Measurements from ENCODE around the gene NIT2. TPM values are rescaled to one million over a fixed set of nuclear protein-coding genes. Genes with fewer than 3 reads are reported as not detected.
A peak's percentile ranks its signal among the peaks of the same experiment; 100 is the strongest.
"Not testable (repeated sequence)": the region's sequence is repeated elsewhere in the genome, so short reads cannot be mapped to it uniquely, and the experiment has no call there.

NIT2 gene
- total and polyA plus RNA-seq, 2 experiments from 2014 or later, result 35.6 to 84.0 TPM

DNA sequence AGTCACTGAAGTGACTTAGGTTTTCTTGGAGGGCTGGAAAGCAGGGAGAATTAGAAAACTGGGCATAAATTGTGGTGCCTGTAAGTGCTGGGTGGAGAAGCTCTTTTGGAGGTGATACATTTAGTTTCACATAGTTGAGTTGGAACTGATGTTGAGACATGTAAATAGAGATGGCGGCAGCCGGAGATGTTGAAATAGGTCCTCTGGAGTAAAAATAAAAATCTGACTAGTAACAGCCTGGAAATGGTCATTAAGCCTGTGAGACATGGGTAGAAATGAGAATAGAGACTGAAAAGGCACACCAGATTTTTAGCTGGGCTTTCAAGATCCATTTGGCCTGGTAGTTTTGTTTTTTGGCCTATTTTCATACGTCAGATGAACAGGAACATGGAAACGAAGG lies 2.9 kb upstream of the NIT2 start:
- Histone ChIP-seq H3F3A (ENCODE audit: insufficient read depth) (no peaks in the 10 kb centered on the region), H3K4me1 (ENCODE audit: insufficient read depth) (no peaks in the 10 kb centered on the region), H3K36me3 (ENCODE audit: low read depth) (peaks cover 8% of the 10 kb centered on the region; the same call in 1 of the 2 replicates), H3K9me3 (ENCODE audit: low read depth) (no peaks in the 10 kb centered on the region), H2AFZ (no peak overlapping the region), H3K27ac (no peak overlapping the region), H3K9me2 (ENCODE audit: insufficient read depth) (no peaks in the 10 kb centered on the region), H3K4me3 (no peak overlapping the region), H3K4me2 (ENCODE audit: unreplicated experiment) (no peak overlapping the region), H4K20me1 (ENCODE audit: insufficient read depth) (no peaks in the 10 kb centered on the region), H3K9ac (no peak overlapping the region), H3K27me3 (replicated peaks; ENCODE audit: insufficient read depth) (no peaks in the 10 kb centered on the region), H3K79me2 (ENCODE audit: insufficient read depth) (no peaks in the 10 kb centered on the region; the same call in 1 of the 2 replicates)
- in situ Hi-C loops (cut with MboI), result no loop called here
- 80 to 85% methylated on average over 4 of the region's 4 CpGs for WGBS, 2 experiments (ENCODE audit: low coverage in 1 of 2, low lambda C conversion rate in 2 of 2, missing lambda C conversion rate in 2 of 2)
- no peak for TF ChIP-seq EZH2phosphoT487 (IDR thresholded peaks at IDR 0.05; ENCODE audit: insufficient read depth, low read depth)
- no peak for TF ChIP-seq EZH2 (IDR thresholded peaks at IDR 0.05; ENCODE audit: insufficient read depth, poor library complexity, severe bottlenecking)
- DNase-seq, result no peak

DNA sequence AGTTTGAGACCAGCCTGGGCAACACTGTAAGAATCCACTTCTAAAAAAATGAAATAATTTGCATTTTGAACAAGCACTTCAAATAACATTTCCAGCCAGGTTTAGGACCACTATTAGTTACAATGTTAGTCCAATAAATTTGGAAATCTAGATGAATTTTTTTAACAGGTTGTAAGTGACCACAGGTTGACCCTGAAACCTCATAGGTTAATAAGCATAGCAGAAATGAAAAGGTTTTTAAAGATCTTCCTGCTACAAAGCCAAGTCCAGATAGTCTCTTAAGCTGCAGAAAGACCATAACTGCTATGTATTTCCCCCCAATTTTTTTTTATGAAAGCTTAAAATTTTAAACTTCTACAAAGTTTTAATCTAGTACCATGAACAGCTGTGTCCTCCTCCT lies 1.5 kb upstream of the NIT2 start:
- no peak for TF ChIP-seq EZH2 (IDR thresholded peaks at IDR 0.05; ENCODE audit: insufficient read depth, poor library complexity, severe bottlenecking)
- TF ChIP-seq EZH2phosphoT487 (IDR thresholded peaks at IDR 0.05; ENCODE audit: insufficient read depth, low read depth), result no peak
- no peaks in the 10 kb centered on the region for H3K27me3 ChIP-seq (replicated peaks; ENCODE audit: insufficient read depth)
- in situ Hi-C loops (cut with MboI), result no loop called here
- no peaks in the 10 kb centered on the region for H3K9me2 ChIP-seq (ENCODE audit: insufficient read depth)
- H4K20me1 ChIP-seq (ENCODE audit: insufficient read depth), result no peaks in the 10 kb centered on the region
- H3K9me3 ChIP-seq (ENCODE audit: low read depth), result no peaks in the 10 kb centered on the region
- no peaks in the 10 kb centered on the region for H3K4me1 ChIP-seq (ENCODE audit: insufficient read depth)
- H3K79me2 ChIP-seq (ENCODE audit: insufficient read depth), result no peaks in the 10 kb centered on the region; the same call in 1 of the 2 replicates
- H3K36me3 ChIP-seq (ENCODE audit: low read depth), result no peaks in the 10 kb centered on the region
- no peaks in the 10 kb centered on the region for H3F3A ChIP-seq (ENCODE audit: insufficient read depth)
- no peak overlapping the region for H3K9ac ChIP-seq
- no peak overlapping the region for H3K4me2 ChIP-seq (ENCODE audit: unreplicated experiment)
- H3K27ac ChIP-seq, result no peak overlapping the region
- no peak overlapping the region for H3K4me3 ChIP-seq
- no peak overlapping the region for H2AFZ ChIP-seq
- DNase-seq, result no peak

DNA sequence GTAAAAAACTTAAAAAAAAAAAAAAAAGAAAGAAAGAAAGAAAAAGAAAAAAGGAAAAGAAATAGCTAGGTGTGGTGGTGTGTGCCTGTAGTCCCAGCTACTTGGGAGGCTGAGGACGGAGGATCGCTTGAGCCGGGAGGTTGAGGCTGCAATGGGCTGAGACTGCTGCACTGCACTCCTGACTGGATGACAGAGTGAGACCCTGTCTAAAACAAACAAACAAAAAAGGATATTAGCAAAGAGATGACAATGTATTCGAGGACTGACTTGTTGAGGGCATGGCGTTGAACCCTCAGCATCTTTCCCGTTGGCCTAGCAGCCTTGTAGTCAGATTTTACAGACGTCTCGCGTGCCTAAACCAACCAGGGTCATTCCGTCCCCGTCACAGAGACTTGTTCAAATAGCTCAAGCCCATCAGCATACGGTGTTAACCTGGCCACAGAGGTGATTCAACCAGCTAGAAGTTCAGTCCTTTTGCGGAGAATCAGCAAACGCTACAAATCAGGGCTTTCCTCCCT lies 528 bp upstream of the NIT2 start:
- no peaks in the 10 kb centered on the region for H3K27me3 ChIP-seq (replicated peaks; ENCODE audit: insufficient read depth)
- H3K4me1 ChIP-seq (ENCODE audit: insufficient read depth), result no peaks in the 10 kb centered on the region
- H3K9me3 ChIP-seq (ENCODE audit: low read depth), result no peaks in the 10 kb centered on the region
- peak overlapping the region; percentile 90 for H3K4me2 ChIP-seq (ENCODE audit: unreplicated experiment)
- peak overlapping the region; percentile 98 for H2AFZ ChIP-seq
- no peak for TF ChIP-seq EZH2phosphoT487 (IDR thresholded peaks at IDR 0.05; ENCODE audit: insufficient read depth, low read depth)
- no peak for TF ChIP-seq EZH2 (IDR thresholded peaks at IDR 0.05; ENCODE audit: insufficient read depth, poor library complexity, severe bottlenecking)
- no peak for DNase-seq
- H3K79me2 ChIP-seq (ENCODE audit: insufficient read depth), result no peaks in the 10 kb centered on the region; the same call in 1 of the 2 replicates
- no peaks in the 10 kb centered on the region for H3F3A ChIP-seq (ENCODE audit: insufficient read depth)
- H3K36me3 ChIP-seq (ENCODE audit: low read depth), result no peaks in the 10 kb centered on the region
- WGBS, 2 experiments (ENCODE audit: low coverage in 1 of 2, low lambda C conversion rate in 2 of 2, missing lambda C conversion rate in 2 of 2), result 43 to 45% methylated on average over 14 of the region's 14 CpGs
- no peaks in the 10 kb centered on the region for H3K9me2 ChIP-seq (ENCODE audit: insufficient read depth)
- H3K4me3 ChIP-seq, result peak overlapping the region; percentile 83
- peak overlapping the region; percentile 31 for H3K27ac ChIP-seq
- H4K20me1 ChIP-seq (ENCODE audit: insufficient read depth), result no peaks in the 10 kb centered on the region
- peak overlapping the region; percentile 86 for H3K9ac ChIP-seq
- in situ Hi-C loops (cut with MboI), result no loop called here

GRCh38 chr3:100335434-100335833 lies 877 bp downstream of the NIT2 start:
- peak overlapping the region; percentile 98 for H2AFZ ChIP-seq
- peak overlapping the region; percentile 86 for H3K9ac ChIP-seq
- no peaks in the 10 kb centered on the region for H4K20me1 ChIP-seq (ENCODE audit: insufficient read depth)
- 81% methylated on average over 14 of the region's 14 CpGs for WGBS, 2 experiments (ENCODE audit: low coverage in 1 of 2, low lambda C conversion rate in 2 of 2, missing lambda C conversion rate in 2 of 2)
- in situ Hi-C loops (cut with MboI), result no loop called here
- no peaks in the 10 kb centered on the region; the same call in 1 of the 2 replicates for H3K79me2 ChIP-seq (ENCODE audit: insufficient read depth)
- H3K27ac ChIP-seq, result peak overlapping the region; percentile 31
- DNase-seq, result peak; percentile 29
- no peaks in the 10 kb centered on the region for H3K27me3 ChIP-seq (replicated peaks; ENCODE audit: insufficient read depth)
- no peaks in the 10 kb centered on the region for H3K9me3 ChIP-seq (ENCODE audit: low read depth)
- H3K4me3 ChIP-seq, result peak overlapping the region; percentile 83
- TF ChIP-seq EZH2phosphoT487 (IDR thresholded peaks at IDR 0.05; ENCODE audit: insufficient read depth, low read depth) (no peak), EZH2 (IDR thresholded peaks at IDR 0.05; ENCODE audit: insufficient read depth, poor library complexity, severe bottlenecking) (no peak)
- H3K4me1 ChIP-seq (ENCODE audit: insufficient read depth), result no peaks in the 10 kb centered on the region
- H3F3A ChIP-seq (ENCODE audit: insufficient read depth), result no peaks in the 10 kb centered on the region
- H3K9me2 ChIP-seq (ENCODE audit: insufficient read depth), result no peaks in the 10 kb centered on the region
- H3K36me3 ChIP-seq (ENCODE audit: low read depth), result peaks cover 4% of the 10 kb centered on the region
- peak overlapping the region; percentile 90 for H3K4me2 ChIP-seq (ENCODE audit: unreplicated experiment)

DNA sequence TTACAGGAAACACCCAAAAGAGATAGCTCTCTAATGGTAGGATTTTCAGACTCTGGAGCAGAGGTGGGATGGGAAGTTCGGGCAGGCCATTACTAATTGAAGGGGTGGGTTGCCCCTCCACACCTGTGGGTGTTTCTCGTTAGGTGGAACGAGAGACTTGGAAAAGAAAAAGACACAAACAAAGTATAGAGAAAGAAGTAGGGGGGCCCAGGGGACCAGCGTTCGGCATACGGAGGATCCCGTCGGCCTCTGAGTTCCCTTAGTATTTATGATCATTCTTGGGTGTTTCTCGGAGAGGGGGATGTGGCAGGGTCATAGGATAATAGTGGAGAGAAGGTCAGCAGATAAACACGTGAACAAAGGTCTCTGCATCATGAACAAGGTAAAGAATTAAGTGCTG lies 1.7 kb downstream of the NIT2 start:
- DNase-seq; H3K9ac ChIP-seq; H3K4me2 ChIP-seq (ENCODE audit: unreplicated experiment); H3K9me3 ChIP-seq (ENCODE audit: low read depth); in situ Hi-C loops (cut with MboI); H3K27ac ChIP-seq; H4K20me1 ChIP-seq (ENCODE audit: insufficient read depth); H3F3A ChIP-seq (ENCODE audit: insufficient read depth); H3K27me3 ChIP-seq (replicated peaks; ENCODE audit: insufficient read depth); H3K4me1 ChIP-seq (ENCODE audit: insufficient read depth); H2AFZ ChIP-seq; H3K4me3 ChIP-seq; H3K79me2 ChIP-seq (ENCODE audit: insufficient read depth); H3K9me2 ChIP-seq (ENCODE audit: insufficient read depth): not testable (repeated sequence)
- peaks cover 12% of the 10 kb centered on the region for H3K36me3 ChIP-seq (ENCODE audit: low read depth)
- WGBS, 2 experiments (ENCODE audit: low coverage in 1 of 2, low lambda C conversion rate in 2 of 2, missing lambda C conversion rate in 2 of 2), result 93% methylated on average over 10 of the region's 10 CpGs
